HepG2 (cell line): ENCODE data around the gene SRPRB. TPM values are rescaled to one million over a fixed set of nuclear protein-coding genes. Genes with fewer than 3 reads are reported as not detected.

Source experiments
- ATAC-seq: fragments of 200-7000 bp; cut with Tn5 transposase; 3 replicates; pipeline ENCODE4 v1.9.1; 2020; ENCODE audit warnings: mild to moderate bottlenecking, moderate library complexity
- BruUV-seq: library from RNA; stranded (reverse); fragments of 400-500 nt; replicated peaks from 2 replicates; lab custom pipeline; 2021; lab: Mats Ljungman, UMichigan
- CTCF ChIA-PET: fragments of 300-600 bp; formaldehyde crosslinking; extraction: SDS; loops from one replicate; lab custom pipeline; 2021; ENCODE audit warnings: low total read pairs, inconsistent platforms, low intra/inter-chr PET ratio; lab: Yijun Ruan, JAX
- POLR2A ChIA-PET: fragments of 350-600 bp; sonication (Branson Sonifier 250); formaldehyde crosslinking; loops from one replicate; lab custom pipeline; 2020; ENCODE audit warnings: antibody characterized with exemption, inconsistent platforms; lab: Yijun Ruan, JAX
- DNase-seq: peaks from one replicate; pipeline ENCODE4 v3.0.0-alpha.2; 2015; ENCODE audit warnings: low spot score
- FAIRE-seq: peaks from 3 replicates; lab custom pipeline; 2011; peaks lifted over from hg19 to GRCh38; lab: Jason Lieb, UNC
- H2AFZ ChIP-seq: one replicate; pipeline ENCODE4 v1.6.1; 2011; ENCODE audit warnings: low read length, inconsistent platforms
- H3K27ac ChIP-seq: fragments of 300-600 bp; 3 replicates; pipeline ENCODE4 v1.8.0; 2011; ENCODE audit warnings: mixed run types, mild to moderate bottlenecking, mixed read lengths, low read length, inconsistent platforms; ENCODE audit not compliant: insufficient read depth; ENCODE audit errors: extremely low read length
- H3K27me3 ChIP-seq, 2 experiments: fragments of 200-600 bp in 1 of 2; 2 replicates in 1 of 2; 3 replicates in 1 of 2; pipeline versions ENCODE4 v1.6.0 to v1.8.0; 2011; ENCODE audit warnings: low read length in 2 of 2, mild to moderate bottlenecking in 2 of 2, moderate library complexity in 2 of 2, inconsistent platforms in 1 of 2; ENCODE audit not compliant: insufficient read depth in 2 of 2, control insufficient read depth in 1 of 2
- H3K36me3 ChIP-seq, 2 experiments: fragments of 200-600 bp in 1 of 2; replicated peaks in 1 of 2; 2 replicates in 1 of 2; 3 replicates in 1 of 2; pipeline versions ENCODE4 v1.5.1 to v1.8.0; 2011; ENCODE audit warnings: low read length in 2 of 2, inconsistent platforms in 1 of 2; ENCODE audit not compliant: insufficient read depth in 2 of 2, control insufficient read depth in 1 of 2
- H3K4me1 ChIP-seq: 2 replicates; pipeline ENCODE4 v1.5.1; 2012; ENCODE audit warnings: low read length, inconsistent platforms; ENCODE audit not compliant: insufficient read depth
- H3K4me2 ChIP-seq: 2 replicates; pipeline ENCODE4 v1.6.0; 2011; ENCODE audit warnings: low read depth, low read length, inconsistent platforms
- H3K4me3 ChIP-seq, 3 experiments: fragments of 200-600 bp in 1 of 3; sonication (generic), shearing (Covaris generic) in 1 of 3; replicated peaks in 1 of 3; 2 replicates each; pipeline ENCODE4 v1.5.1; 2011 to 2016; ENCODE audit warnings: low read length in 3 of 3, inconsistent platforms in 2 of 3, low read depth in 2 of 3, mild to moderate bottlenecking in 2 of 3, control low read depth in 1 of 3, mixed read lengths in 1 of 3; ENCODE audit not compliant: insufficient read depth in 1 of 3
- H3K79me2 ChIP-seq: one replicate; pipeline ENCODE4 v1.6.1; 2011; ENCODE audit warnings: low read length, inconsistent platforms; ENCODE audit not compliant: insufficient read depth
- H3K9ac ChIP-seq: 2 replicates; pipeline ENCODE4 v1.6.0; 2011; ENCODE audit warnings: mild to moderate bottlenecking, low read depth, low read length, inconsistent platforms; ENCODE audit not compliant: insufficient read depth
- H3K9me3 ChIP-seq: 2 replicates; pipeline ENCODE4 v1.5.1; 2012; ENCODE audit warnings: mild to moderate bottlenecking, low read length
- H4K20me1 ChIP-seq: 2 replicates; pipeline ENCODE4 v1.6.0; 2011; ENCODE audit warnings: inconsistent platforms, mild to moderate bottlenecking, low read length, moderate library complexity; ENCODE audit not compliant: insufficient read depth
- ETS1 ChIP-seq: sonication (generic); formaldehyde crosslinking; IDR thresholded peaks from 2 replicates; pipeline ENCODE4 v1.4.0; 2020; ENCODE audit warnings: missing genetic modification reagents
- RBM22 ChIP-seq: fragments of 200-400 bp; formaldehyde crosslinking; optimal IDR thresholded peaks from 2 replicates; pipeline ENCODE3; 2017; ENCODE audit warnings: mild to moderate bottlenecking, low read length, moderate library complexity
- RXRA ChIP-seq: sonication (generic); formaldehyde crosslinking; IDR thresholded peaks from 2 replicates; pipeline ENCODE4 v1.5.1; 2020; ENCODE audit warnings: missing genetic modification reagents
- ZBTB2 ChIP-seq: sonication (generic); formaldehyde crosslinking; IDR thresholded peaks from 2 replicates; pipeline ENCODE4 v1.8.0; 2022; ENCODE audit warnings: low read depth, missing genetic modification reagents
- ZNF34 ChIP-seq: sonication (generic); formaldehyde crosslinking; IDR thresholded peaks from 2 replicates; pipeline ENCODE4 v1.4.0; 2020; ENCODE audit warnings: mild to moderate bottlenecking, missing genetic modification reagents, borderline replicate concordance
- WGBS: methylation state at CpG from one replicate; pipeline ENCODE4 v1.1.6; 2017; ENCODE audit warnings: low lambda C conversion rate; 5-methylcytosine and 5-hydroxymethylcytosine counted together
- in situ Hi-C: cut with HindIII; loops from 2 replicates; pipeline ENCODE4 v1.10.0; 2017; ENCODE audit warnings: low pct_unique_long_range_greater_than_20kb; ENCODE audit not compliant: extremely low pct_ligation_motif_present
- intact Hi-C: fragments of 100-400 bp; cut with micrococcal nuclease; formaldehyde crosslinking; loops from one replicate; pipeline ENCODE4 v1.10.0; 2022; ENCODE audit not compliant: unreplicated experiment
- polyA plus RNA-seq, 8 experiments: library from polyadenylated mRNA; depleted of rRNA in 3 of 8; stranded (reverse) in 7 of 8; unstranded in 1 of 8; fragments of >200 nt; fragmentation: Illumina TruSeq in 4 of 8; extraction: Trizol in 4 of 8; gene quantifications; 2 replicates each; pipeline versions ENCODE4 v1.2.1 to v1.2.3, GENCODE V29; 2011 to 2016; ENCODE audit warnings: low read depth in 4 of 8, missing spikeins in 1 of 8, mixed read lengths in 1 of 8; ENCODE audit not compliant: insufficient read depth in 1 of 8
- total RNA-seq, 5 experiments: library from RNA; depleted of rRNA; stranded (reverse); fragments of >200 nt; fragmentation: Illumina TruSeq; extraction: Trizol; gene quantifications; 2 replicates each; pipeline ENCODE4 v1.2.3, GENCODE V29; 2016; ENCODE audit warnings: low read depth in 1 of 5
- TF ChIP-seq, protein P1 (sequence below): sonication (generic); formaldehyde crosslinking; IDR thresholded peaks from 2 replicates; pipeline ENCODE4 v1.5.0; 2020; ENCODE audit warnings: mild to moderate bottlenecking, missing genetic modification reagents, moderate library complexity

SRPRB gene
- total and polyA plus RNA-seq, 2 of the 13 experiments (the other 11 are each of a cell fraction or from before 2014, with no cell fraction given) = 41.0 to 111 TPM

- TF ChIP-seq, protein P1, sequence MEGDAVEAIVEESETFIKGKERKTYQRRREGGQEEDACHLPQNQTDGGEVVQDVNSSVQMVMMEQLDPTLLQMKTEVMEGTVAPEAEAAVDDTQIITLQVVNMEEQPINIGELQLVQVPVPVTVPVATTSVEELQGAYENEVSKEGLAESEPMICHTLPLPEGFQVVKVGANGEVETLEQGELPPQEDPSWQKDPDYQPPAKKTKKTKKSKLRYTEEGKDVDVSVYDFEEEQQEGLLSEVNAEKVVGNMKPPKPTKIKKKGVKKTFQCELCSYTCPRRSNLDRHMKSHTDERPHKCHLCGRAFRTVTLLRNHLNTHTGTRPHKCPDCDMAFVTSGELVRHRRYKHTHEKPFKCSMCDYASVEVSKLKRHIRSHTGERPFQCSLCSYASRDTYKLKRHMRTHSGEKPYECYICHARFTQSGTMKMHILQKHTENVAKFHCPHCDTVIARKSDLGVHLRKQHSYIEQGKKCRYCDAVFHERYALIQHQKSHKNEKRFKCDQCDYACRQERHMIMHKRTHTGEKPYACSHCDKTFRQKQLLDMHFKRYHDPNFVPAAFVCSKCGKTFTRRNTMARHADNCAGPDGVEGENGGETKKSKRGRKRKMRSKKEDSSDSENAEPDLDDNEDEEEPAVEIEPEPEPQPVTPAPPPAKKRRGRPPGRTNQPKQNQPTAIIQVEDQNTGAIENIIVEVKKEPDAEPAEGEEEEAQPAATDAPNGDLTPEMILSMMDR (CRISPR knock-in tag) = peak; percentile 69
Observed at GRCh38 chr3:133821767-133822638, 16.4 kb downstream of the SRPRB start (continued).

DNA sequence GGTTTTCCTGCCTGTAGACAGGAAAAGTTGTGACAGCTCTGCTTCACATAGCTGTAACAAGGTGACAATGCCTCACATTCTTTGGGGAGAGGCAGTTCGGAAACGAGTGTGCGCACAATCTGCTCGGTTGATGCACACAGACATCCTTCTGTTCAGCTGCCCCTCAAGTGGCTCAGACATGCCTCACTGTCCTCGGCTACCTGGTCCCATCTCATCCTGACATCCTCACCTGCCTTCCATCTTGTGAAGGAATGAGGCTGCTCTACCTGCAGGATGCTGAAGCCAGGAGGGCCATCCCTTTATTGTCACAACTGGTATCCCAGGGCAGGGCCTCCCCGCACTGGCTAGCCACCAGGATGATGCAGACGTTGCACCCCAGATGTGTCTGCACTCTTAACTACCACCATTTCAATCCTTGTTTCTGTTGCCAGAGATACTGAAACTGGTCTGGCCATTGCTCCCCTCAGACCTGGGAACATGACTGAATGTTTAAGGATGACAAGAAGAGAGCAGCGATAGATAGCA is 19.4 kb downstream of the SRPRB start:
- Histone ChIP-seq H3K9me3 (no peaks in the 10 kb centered on the region), H3K36me3 (peaks cover 10 to 23% of the 10 kb centered on the region in 2 experiments), H4K20me1 (no peaks in the 10 kb centered on the region), H3K79me2 (no peaks in the 10 kb centered on the region), H3K27me3 (peaks cover 0 to under 1% of the 10 kb centered on the region in 2 experiments; a peak in 1 of 5 replicates), H3K9ac (no peak overlapping the region)
- CTCF ChIA-PET = no interaction called here
- intact Hi-C loops = loop anchor here (5.0 kb wide), 1 partner anchor 163 kb away; the partner anchor contains the start of gene TOPBP1
- FAIRE-seq = no peak
- no peak for ATAC-seq
- 82% methylated on average over 8 of the region's 8 CpGs for WGBS
- no peak for DNase-seq
- BruUV-seq = no TSS peak
- TF ChIP-seq ETS1 (CRISPR knock-in tag) = no peak
- TF ChIP-seq ZBTB2 (CRISPR knock-in tag) = no peak
- no peak for TF ChIP-seq RXRA
- TF ChIP-seq ZNF34 (CRISPR knock-in tag) = no peak
- TF ChIP-seq RBM22 = peak; percentile 43
- TF ChIP-seq, all 625 proteins: peak for 1
- in situ Hi-C loops = loop anchor here (5.0 kb wide), 1 partner anchor 163 kb away; the partner anchor contains the start of gene TOPBP1
- Histone ChIP-seq H3K4me2 (no peak overlapping the region), H3K4me1 (0 out of 2 replicates have a peak, but pooled peaks cover 5% of the 10 kb centered on the region), H2AFZ (no peak overlapping the region), H3K4me3 (no peak overlapping the region), H3K27ac (no peak overlapping the region)
- POLR2A ChIA-PET = no interaction called here
